HG02623 (cell line): ENCODE measurements around the gene NAALADL2.
"Not testable (repeated sequence)": the region's sequence is repeated elsewhere in the genome, so short reads cannot be mapped to it uniquely, and the experiment has no call there.

Experiments used
- ATAC-seq: cut with Tn5 transposase; IDR thresholded peaks from one replicate; pipeline ENCODE4 v1.9.1; 2021; ENCODE audit warnings: moderate library complexity; ENCODE audit not compliant: unreplicated experiment

Gene NAALADL2

GRCh38 chr3:175404621-175405020 is 545.5 kb downstream of the NAALADL2 start:
- no peak for ATAC-seq

- ATAC-seq: no peak
These were observed 551.1 kb downstream of the NAALADL2 start for GRCh38 chr3:175410251-175410650.

DNA sequence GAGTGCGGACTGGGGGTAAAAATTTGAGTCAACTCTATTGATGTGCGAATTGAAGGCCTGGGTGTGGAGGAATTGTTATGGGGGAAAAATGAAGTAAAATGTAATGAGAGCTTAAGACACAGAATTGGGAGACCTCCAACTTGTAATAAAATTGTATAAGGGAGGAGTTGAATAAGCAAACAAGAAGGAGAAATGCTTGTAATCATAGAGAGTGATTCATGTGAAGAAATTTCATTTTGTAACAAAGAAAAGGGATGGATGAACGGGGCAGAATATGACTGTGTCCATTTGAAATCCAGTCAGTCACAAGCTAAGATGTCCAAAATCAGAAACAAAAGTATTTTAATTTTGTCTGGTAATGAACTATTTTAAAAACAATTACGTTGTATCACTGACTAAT is 552.3 kb downstream of the NAALADL2 start:
- no peak for ATAC-seq

DNA sequence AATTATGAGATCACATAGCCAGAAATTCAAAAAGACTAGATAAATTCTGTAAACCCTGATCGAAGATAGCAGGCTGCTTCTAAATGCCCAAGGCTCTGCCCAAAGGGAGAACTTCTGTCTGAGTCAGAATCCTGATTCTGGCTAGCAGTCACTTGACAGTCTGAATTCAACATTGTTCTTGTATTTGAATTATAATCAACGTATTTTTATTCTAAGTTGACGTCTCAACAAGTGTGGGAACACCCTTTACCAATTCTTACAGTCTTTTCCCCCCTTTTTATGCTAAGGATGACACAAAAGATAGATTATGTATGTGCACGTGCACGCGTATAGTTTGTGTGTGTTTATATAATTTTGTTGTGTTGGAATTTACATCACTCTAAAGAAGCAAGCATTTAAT is 552.8 kb downstream of the NAALADL2 start:
- no peak for ATAC-seq

GRCh38 chr3:175413926-175414325 is 554.8 kb downstream of the NAALADL2 start:
- ATAC-seq: no peak

- ATAC-seq: no peak
These were observed 557.5 kb downstream of the NAALADL2 start for GRCh38 chr3:175416600-175416999.

- ATAC-seq: no peak
These were observed 558.3 kb downstream of the NAALADL2 start for GRCh38 chr3:175417426-175417825.

GRCh38 chr3:175421902-175422301 is 562.8 kb downstream of the NAALADL2 start:
- no peak for ATAC-seq

DNA sequence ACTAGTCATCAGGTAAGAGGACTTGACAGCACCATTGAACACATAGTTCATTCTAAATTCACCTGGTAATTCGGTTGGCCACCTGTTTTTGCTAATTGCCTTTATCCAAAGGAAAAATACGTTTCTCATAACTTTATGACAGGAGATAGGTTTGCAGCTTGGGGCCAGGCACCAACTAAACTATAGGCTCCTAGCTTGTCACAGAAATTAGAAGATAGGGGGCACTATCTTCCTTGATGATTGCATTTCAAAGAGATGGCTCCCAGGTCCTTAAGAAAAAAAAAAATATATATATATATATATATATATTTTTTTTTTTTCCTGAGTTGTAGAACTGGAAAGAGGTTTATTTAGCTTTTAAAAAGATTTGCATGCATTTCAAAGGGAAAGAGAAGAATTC is 563.6 kb downstream of the NAALADL2 start:
- no peak for ATAC-seq

GRCh38 chr3:175423848-175424247 is 564.7 kb downstream of the NAALADL2 start:
- ATAC-seq: not testable (repeated sequence)

GRCh38 chr3:175426805-175427204 is 567.7 kb downstream of the NAALADL2 start:
- ATAC-seq: no peak

- no peak for ATAC-seq
These were observed 569.3 kb downstream of the NAALADL2 start for GRCh38 chr3:175428466-175428865.

DNA sequence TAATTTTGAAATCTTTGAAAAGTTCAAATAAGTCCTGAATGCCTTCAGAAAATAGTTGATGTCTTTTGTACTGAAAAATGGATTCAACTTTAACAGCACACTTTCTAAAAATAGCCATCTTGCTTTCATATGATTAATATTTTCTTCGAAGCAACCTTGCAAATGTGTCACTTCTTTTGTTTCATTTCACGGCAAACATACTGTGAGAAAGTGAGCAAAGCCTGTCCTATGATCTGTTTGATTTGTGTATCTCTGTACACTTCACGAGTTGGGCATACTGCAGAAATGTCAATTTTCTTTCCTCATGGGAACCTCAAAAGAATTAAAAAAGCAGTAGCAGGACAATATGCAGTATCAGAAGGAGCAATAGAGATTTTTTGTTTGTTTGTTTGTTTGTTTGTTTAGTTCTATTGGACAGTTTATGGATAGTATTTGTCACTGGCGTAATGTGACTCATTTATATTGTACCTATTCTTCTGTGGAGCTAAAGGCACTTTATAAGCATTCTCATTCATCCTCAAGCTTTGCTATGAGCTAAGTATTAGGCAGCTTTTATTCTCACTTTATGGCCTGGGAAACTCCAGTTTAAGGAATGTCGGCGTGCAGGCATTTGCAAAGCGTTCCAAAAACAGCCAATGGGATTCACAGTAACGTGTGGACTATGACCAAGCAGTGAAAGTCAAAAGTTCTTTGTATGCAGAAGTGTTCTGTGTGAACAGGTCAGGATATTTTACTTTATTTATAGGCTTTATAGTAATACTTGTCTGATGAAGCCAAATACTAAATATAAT is 572.0 kb downstream of the NAALADL2 start:
- no peak for ATAC-seq

DNA sequence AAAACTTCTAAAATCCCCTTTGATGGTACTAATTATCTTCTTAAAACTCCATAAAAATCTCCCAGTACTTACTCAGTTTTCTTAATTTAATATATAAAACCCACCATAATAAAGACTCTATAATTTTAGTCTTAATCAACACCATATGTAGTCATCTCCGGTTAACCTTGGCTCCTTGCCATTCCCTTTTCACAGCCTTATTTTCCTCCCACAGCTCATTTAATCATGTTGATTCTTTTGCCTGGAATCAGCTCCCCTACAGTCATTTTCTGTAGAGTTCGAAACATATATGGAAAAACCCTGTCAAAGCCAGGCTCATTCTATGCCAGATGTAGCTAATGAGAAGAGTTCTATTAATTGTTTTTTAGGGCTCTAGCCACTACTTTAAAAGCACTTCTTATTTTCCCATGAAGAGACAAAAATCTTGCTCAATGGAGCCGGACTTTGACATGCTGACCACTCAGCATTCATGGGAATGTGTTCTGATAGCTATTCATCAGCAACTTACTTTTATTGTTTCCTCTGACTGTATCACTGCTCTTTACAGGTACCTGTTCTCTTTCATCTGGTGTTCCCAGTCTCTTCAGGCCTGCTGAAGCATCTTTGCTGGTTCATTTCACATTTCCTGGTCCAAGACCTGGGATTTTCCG is 573.4 kb downstream of the NAALADL2 start:
- no peak for ATAC-seq

GRCh38 chr3:175433026-175433674 is 574.0 kb downstream of the NAALADL2 start:
- no peak for ATAC-seq

- ATAC-seq: no peak
These were observed 575.4 kb downstream of the NAALADL2 start for GRCh38 chr3:175434561-175434960.

- no peak for ATAC-seq
These were observed 584.5 kb downstream of the NAALADL2 start for GRCh38 chr3:175443682-175444081.

DNA sequence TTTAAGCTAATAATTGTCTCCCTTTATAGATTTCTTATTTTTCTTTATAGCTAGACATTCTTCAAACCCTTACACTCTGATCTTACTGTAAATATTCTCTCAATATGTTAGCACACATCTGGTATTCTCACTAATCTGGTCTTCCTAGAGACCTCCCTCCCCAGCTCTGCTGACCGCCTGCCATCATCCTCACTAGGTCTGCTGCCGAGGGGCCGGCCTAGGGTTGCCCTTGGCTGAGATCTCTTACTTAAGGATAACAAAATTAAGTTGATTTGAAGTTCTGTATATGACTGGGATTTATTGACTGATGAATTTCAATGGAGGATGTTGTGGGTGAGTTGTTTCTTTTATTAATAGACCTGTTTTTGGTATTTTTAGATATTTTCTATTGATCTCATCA is 586.6 kb downstream of the NAALADL2 start:
- no peak for ATAC-seq

DNA sequence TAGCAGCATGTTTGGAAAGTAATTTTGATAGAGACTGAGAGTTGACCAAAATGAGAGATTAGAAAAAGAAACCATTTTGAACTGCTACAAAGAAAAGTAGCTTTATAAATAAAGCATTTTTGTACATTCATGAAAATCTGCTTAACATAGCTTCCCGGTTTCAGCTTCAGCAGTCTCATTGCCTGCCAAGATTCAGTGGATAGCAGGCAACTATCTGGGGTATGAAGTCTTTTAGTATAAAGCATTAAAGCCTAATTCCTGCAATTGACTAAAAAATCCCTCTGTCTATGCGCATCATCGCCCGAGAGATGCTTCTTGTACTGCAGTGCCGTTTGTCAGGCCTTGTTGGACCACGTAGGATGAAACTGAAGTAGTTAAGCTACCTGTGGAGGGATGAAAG is 588.4 kb downstream of the NAALADL2 start:
- no peak for ATAC-seq

- ATAC-seq: no peak
These were observed 594.2 kb downstream of the NAALADL2 start for GRCh38 chr3:175453361-175453760.

DNA sequence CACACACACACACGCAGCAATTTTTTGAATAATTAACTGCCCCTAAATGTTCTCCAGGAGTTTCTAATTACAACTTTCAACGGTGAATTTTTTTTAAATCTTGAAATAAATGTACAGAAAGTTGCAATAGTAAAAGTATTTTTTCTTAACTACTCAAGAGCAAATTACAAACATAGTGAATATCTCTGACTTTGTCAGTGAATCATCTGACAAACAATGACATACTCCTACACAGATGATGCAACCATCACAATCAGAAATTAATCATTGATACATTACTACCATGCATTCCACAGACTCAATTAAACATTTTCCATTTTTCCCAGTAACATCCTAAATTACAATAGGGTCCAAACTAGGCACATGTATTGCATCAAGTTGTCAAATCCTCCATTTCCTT is 597.3 kb downstream of the NAALADL2 start:
- ATAC-seq: no peak

GRCh38 chr3:175457301-175457700 is 598.2 kb downstream of the NAALADL2 start:
- ATAC-seq: no peak
